Right renal cortex interstitium (tissue), 3 donors: Measurements from ENCODE around the gene NUTM2B. TPM values are rescaled to one million over a fixed set of nuclear protein-coding genes. Genes with fewer than 3 reads are reported as not detected.
"Not testable (repeated sequence)": the region's sequence is repeated elsewhere in the genome, so short reads cannot be mapped to it uniquely, and the experiment has no call there.

Source experiments
- DNase-seq, 3 donors: peaks; one replicate each; pipeline ENCODE4 v3.0.0-alpha.2; 2013; ENCODE audit warnings: low read depth in 3 of 3, low spot score in 2 of 3
- polyA plus RNA-seq, 3 donors: library from polyadenylated mRNA; unstranded; fragments of 120-200 nt; gene quantifications; one replicate each; pipeline ENCODE4 v1.2.1, GENCODE V29; 2013; ENCODE audit not compliant: insufficient read length in 3 of 3

Gene NUTM2B
- polyA plus RNA-seq, 3 donors, result 0.32 to 3.1 (median 1.4) TPM

- not testable (repeated sequence) for DNase-seq
Observed at GRCh38 chr10:79744844-79745243, 41.8 kb downstream of the NUTM2B start.

- not testable (repeated sequence) for DNase-seq
Observed at GRCh38 chr10:79748510-79748909, 45.5 kb downstream of the NUTM2B start.

GRCh38 chr10:79753601-79754000 lies 50.6 kb downstream of the NUTM2B start:
- not testable (repeated sequence) for DNase-seq

- not testable (repeated sequence) for DNase-seq
Observed at GRCh38 chr10:79758297-79758993, 55.4 kb downstream of the NUTM2B start.

Other genes starting within 250 kb of the NUTM2B start
- 1 to 10 TPM in 1 of 3 donors, under 1 TPM in 2; 0.55 to 3.3 (median 0.96) TPM for gene EIF5AL1, start 190.7 kb upstream of the NUTM2B start, polyA plus RNA-seq
- not detected for gene SFTPA2, start 142.8 kb upstream of the NUTM2B start, polyA plus RNA-seq
- gene SFTPA1, start 92.3 kb upstream of the NUTM2B start, polyA plus RNA-seq, result not detected
- 1 to 10 TPM in 1 of 3 donors, not detected in 2; 1.3 TPM for gene NUTM2E, start 123.5 kb downstream of the NUTM2B start, polyA plus RNA-seq
- 1 to 10 TPM; 1.1 to 1.3 (median 1.2) TPM for gene SFTPD, start 245.9 kb downstream of the NUTM2B start, polyA plus RNA-seq